GM21360 (cell line): ENCODE results near the gene RPS2.

Experiments
- ATAC-seq: cut with Tn5 transposase; IDR thresholded peaks from one replicate; pipeline ENCODE4 v1.9.1; 2021; ENCODE audit warnings: mild to moderate bottlenecking, moderate library complexity; ENCODE audit not compliant: unreplicated experiment

The RPS2 gene

GRCh38 chr16:1999866-2000514, 35.4 kb upstream of the RPS2 start:
- no peak for ATAC-seq

GRCh38 chr16:1998852-1999801, 34.5 kb upstream of the RPS2 start:
- ATAC-seq: no peak

- ATAC-seq: no peak
Observed at GRCh38 chr16:1998360-1998835, 33.8 kb upstream of the RPS2 start.

- no peak for ATAC-seq
Observed at GRCh38 chr16:1997494-1998359, 33.1 kb upstream of the RPS2 start.

GRCh38 chr16:1993731-1994131, 29.1 kb upstream of the RPS2 start:
- no peak for ATAC-seq

- no peak for ATAC-seq
Observed at GRCh38 chr16:1992704-1993317, 28.2 kb upstream of the RPS2 start.

- ATAC-seq: peak; percentile 42
Observed at GRCh38 chr16:1991948-1992703, 27.5 kb upstream of the RPS2 start.

- ATAC-seq: no peak
Observed at GRCh38 chr16:1991588-1991947, 26.9 kb upstream of the RPS2 start.

GRCh38 chr16:1991135-1991551, 26.5 kb upstream of the RPS2 start:
- ATAC-seq: no peak

GRCh38 chr16:1990351-1991134, 25.9 kb upstream of the RPS2 start:
- no peak for ATAC-seq

- ATAC-seq: no peak
Observed at GRCh38 chr16:1990101-1990350, 25.4 kb upstream of the RPS2 start.

GRCh38 chr16:1989209-1990100, 24.8 kb upstream of the RPS2 start, which contains the start of gene SYNGR3:
TSS of gene SYNGR3 (plus strand) at chr16:1989970. CDS start at chr16:1990103, 133 bp downstream.
- ATAC-seq: no peak

- ATAC-seq: no peak
Observed at GRCh38 chr16:1987198-1987597, 22.6 kb upstream of the RPS2 start.

GRCh38 chr16:1985466-1986150, 21.0 kb upstream of the RPS2 start:
- ATAC-seq: no peak

- peak; percentile 5 for ATAC-seq
Observed at GRCh38 chr16:1984347-1985225, 20.0 kb upstream of the RPS2 start.

- ATAC-seq: peak; percentile 67
Observed at GRCh38 chr16:1983544-1984346, 19.1 kb upstream of the RPS2 start, which contains the start of gene GFER. TSS of gene GFER (plus strand) at chr16:1984193. CDS start at chr16:1984219, 26 bp downstream.
